Activated T-cell treated with anti-CD3 and anti-CD28 coated beads for 4 hours (primary cell): ENCODE results near the gene AHCY.
"Not testable (repeated sequence)": the region's sequence is repeated elsewhere in the genome, so short reads cannot be mapped to it uniquely, and the experiment has no call there.

Source experiments
- DNase-seq: peaks from one replicate; pipeline ENCODE4 v3.0.0-alpha.2; 2020

The AHCY gene

GRCh38 chr20:34252431-34253086 lies 50.6 kb downstream of the AHCY start:
- not testable (repeated sequence) for DNase-seq

DNA sequence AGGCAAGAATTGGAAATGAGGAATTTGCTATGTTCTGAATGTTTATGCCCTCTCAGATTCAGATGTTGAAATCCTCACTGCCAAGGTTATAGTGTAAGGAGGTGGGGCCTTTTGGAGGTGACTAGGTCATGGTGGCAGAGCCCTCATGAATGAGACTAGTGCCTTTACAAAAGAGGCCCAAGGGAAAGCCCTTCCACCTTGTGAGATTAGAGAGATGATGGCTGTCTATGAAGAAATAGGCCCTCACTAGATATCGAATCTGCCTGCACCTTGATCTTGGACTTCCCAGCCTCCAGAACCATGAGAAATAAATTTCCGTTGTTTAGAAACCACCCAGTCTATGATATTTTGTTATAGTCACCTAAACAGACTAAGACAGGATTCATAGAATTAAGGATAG lies 51.5 kb downstream of the AHCY start:
- no peak for DNase-seq

- no peak for DNase-seq
These were observed 53.1 kb downstream of the AHCY start for GRCh38 chr20:34250005-34250404.

DNA sequence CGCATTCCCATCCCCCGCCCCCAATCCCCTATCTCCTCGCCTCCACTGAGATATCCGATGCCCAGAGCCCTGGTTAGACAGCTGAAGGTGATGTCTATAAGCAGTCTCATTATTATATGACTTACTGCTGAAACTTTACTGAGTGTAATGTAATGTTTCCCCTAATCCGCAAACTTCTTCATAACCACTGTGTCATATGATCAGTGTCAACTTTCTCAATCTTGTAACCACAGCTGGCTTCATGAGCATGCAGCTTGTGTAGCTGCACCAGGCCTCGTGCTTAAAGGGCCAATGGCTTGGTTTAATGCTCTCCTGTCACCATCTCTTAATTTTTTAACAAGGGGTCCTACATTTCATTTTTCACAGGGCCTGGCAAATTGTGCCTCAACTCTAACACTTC lies 53.9 kb downstream of the AHCY start:
- DNase-seq = no peak

DNA sequence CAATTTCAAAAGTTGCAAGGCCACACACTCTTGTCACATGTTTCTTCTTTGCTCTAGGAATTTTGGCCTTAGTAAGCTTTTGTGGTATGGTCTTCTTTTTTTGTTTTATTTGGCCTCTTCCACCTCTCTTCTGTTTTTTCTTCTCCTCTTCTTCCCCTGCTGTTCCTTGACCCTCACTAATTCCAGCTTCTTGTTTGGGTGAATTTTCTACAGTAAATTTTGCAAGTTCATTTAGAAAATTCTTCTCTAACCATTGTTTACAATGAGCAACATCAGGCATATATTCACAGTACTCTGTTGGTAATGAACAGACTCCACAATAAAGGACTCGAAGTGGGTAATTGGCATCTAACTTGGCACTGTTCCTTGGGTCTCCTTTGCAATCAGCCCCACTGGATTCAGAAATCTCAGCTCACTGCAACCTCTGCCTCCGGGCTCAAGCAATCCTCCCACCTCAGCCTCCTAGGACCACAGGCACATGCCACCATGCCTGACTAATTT lies 57.0 kb downstream of the AHCY start:
- no peak for DNase-seq

GRCh38 chr20:34243377-34243776 lies 59.8 kb downstream of the AHCY start:
- no peak for DNase-seq

- DNase-seq = no peak
These were observed 60.3 kb downstream of the AHCY start for GRCh38 chr20:34242879-34243278.

- not testable (repeated sequence) for DNase-seq
These were observed 61.1 kb downstream of the AHCY start for GRCh38 chr20:34242015-34242414.

- no peak for DNase-seq
These were observed 62.2 kb downstream of the AHCY start, which contains the start of gene ASIP for GRCh38 chr20:34240693-34241615. Gene ASIP (plus strand): TSS chr20:34241423. CDS start chr20:34260375, 18,952 bp downstream.

- no peak for DNase-seq
These were observed 63.0 kb downstream of the AHCY start for GRCh38 chr20:34240121-34240520.

DNA sequence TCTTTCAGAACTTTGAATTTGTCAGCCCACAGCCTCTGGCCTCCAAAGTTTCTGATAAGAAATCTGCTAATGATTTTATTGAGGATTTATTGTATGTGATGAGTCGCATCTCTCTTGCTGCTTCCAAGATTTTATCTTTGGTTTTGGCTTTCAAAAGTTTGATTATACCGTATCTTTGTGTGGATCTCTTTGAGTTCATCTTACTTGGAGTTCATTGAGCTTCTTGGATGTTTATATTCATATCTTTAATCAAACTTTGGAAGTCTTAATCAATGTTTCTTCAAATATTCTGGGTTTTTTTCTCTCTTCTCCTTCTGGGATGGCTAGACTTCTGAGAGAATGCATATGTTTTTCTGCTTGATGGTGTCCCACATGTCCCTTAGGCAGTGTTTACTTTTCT lies 65.2 kb downstream of the AHCY start:
- DNase-seq = no peak

DNA sequence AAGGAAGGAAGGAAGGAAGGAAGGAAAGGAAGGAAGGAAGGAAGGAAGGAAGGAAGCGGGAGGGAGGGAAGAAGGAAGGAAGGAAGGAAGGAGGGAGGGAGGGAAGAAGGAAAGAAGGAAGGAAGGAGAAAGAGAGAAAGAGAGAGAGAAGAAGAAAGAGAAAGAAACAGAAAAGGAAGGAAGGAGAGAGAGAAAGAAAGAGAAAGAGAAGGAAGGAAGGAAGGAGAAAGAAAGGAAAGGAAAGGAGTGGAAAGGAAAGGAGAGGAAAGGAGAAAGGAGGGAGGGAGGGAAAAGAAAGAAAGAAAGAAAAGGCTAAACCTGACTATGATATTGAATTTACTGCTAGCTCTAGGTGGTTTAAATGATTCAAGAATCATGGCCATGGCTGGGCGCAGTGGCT lies 67.3 kb downstream of the AHCY start:
- DNase-seq = no peak

- DNase-seq = no peak
These were observed 69.5 kb downstream of the AHCY start for GRCh38 chr20:34233687-34234086.

DNA sequence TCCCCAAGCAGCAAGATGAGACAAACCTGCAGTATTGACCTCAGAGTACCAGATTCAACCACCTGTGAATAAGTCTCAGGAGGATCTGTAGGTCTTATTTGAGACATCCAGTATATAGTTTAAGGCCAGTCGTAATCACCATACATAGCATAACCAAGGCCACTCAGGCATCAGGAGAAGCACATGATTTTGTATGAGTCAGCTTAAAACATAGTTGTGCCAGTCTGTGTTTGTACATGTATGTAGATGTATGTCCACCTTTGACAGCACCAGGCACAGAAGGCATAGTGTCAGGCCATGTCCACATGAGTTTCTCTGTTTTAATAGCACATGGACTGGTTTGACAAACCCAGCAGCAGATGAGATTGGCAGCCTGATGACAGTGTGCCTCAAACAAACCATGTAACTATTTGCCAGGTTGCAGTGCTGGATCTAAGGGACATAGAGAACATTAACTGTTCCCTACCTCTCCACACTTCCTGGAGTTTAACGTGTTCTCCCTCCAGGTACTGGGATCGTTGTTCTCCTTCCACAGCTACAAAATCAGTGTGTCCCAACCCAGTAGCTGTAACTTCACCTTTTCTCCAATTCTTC lies 70.6 kb downstream of the AHCY start:
- DNase-seq = no peak

GRCh38 chr20:34231634-34232033 lies 71.5 kb downstream of the AHCY start:
- no peak for DNase-seq
